ENCODE results near the gene ZNF750. TPM values are rescaled to one million over a fixed set of nuclear protein-coding genes. Genes with fewer than 3 reads are reported as not detected.

The ZNF750 gene
- total and polyA plus RNA-seq, 2 of the 13 experiments (the other 11 are each of a cell fraction or from before 2014, with no cell fraction given), result not detected

- TF ChIP-seq ARID5B (CRISPR knock-in tag; IDR thresholded peaks at IDR 0.05) (peak; percentile 34; the same call in 1 of the 2 replicates), HDAC6 (IDR thresholded peaks at IDR 0.05; ENCODE audit: low read depth, low read length) (no peak), ZXDC (CRISPR knock-in tag; IDR thresholded peaks at IDR 0.05) (no peak), BORCS8-MEF2B (CRISPR knock-in tag; IDR thresholded peaks at IDR 0.05) (peak; percentile 64; the same call in 1 of the 2 replicates), ZNF619 (CRISPR knock-in tag; IDR thresholded peaks at IDR 0.05) (peak; percentile 66; the same call in 1 of the 2 replicates), ZNF558 (CRISPR knock-in tag; IDR thresholded peaks at IDR 0.05; ENCODE audit: borderline replicate concordance) (no peak), ZNF407 (CRISPR knock-in tag; IDR thresholded peaks at IDR 0.05; ENCODE audit: not compliant biosample characterization) (no peak), KDM2A (CRISPR knock-in tag; IDR thresholded peaks at IDR 0.05; ENCODE audit: borderline replicate concordance, low read depth) (peak; percentile 13; the same call in 1 of the 2 replicates), ZNF629 (CRISPR knock-in tag; conservative IDR thresholded peaks at IDR 0.05) (peak; percentile 96), RXRB (CRISPR knock-in tag; IDR thresholded peaks at IDR 0.05; ENCODE audit: borderline replicate concordance) (no peak), ZNF326 (CRISPR knock-in tag; IDR thresholded peaks at IDR 0.05; ENCODE audit: borderline replicate concordance) (no peak), SP5 (CRISPR knock-in tag; IDR thresholded peaks at IDR 0.05; ENCODE audit: borderline replicate concordance, low read depth) (peak; percentile 73; the same call in 1 of the 2 replicates), NONO (IDR thresholded peaks at IDR 0.05) (no peak), NONO (CRISPR knock-in tag; conservative IDR thresholded peaks at IDR 0.05) (peak; percentile 52; the same call in 1 of the 2 replicates)
Observed at GRCh38 chr17:82848022-82848592, 8.3 kb upstream of the ZNF750 start (continued).
